ENCODE data around the gene MED23.
"Not testable (repeated sequence)": the region's sequence is repeated elsewhere in the genome, so short reads cannot be mapped to it uniquely, and the experiment has no call there.

Gene MED23

GRCh38 chr6:131574133-131574532 lies 53.9 kb downstream of the MED23 start:
- DNase-seq, result no peak

GRCh38 chr6:131572686-131573415 lies 55.2 kb downstream of the MED23 start, which contains the start of gene ARG1:
Gene ARG1 (plus strand): TSS chr6:131573226. CDS start chr6:131573283, 57 bp downstream.
- no peak for DNase-seq

DNA sequence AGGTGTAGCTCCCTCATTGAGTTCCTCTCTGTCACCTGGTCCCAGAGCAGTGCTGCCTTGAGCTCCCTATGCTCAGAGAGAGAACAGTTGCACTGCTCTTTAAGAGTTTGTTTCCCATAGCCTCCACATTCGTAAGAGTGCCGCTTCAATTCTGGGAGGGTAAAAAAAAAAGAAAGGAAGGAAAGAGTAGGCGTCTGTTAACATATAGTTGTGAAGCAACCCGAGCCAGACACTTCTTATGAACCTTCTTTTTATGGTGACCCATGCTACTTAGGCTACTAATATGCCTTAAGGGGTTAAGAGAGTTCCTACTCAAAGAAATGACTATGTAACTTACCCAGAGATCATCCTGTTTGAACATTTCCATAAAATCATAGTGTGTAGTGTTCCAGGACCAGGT lies 59.3 kb downstream of the MED23 start:
- no peak for DNase-seq

DNA sequence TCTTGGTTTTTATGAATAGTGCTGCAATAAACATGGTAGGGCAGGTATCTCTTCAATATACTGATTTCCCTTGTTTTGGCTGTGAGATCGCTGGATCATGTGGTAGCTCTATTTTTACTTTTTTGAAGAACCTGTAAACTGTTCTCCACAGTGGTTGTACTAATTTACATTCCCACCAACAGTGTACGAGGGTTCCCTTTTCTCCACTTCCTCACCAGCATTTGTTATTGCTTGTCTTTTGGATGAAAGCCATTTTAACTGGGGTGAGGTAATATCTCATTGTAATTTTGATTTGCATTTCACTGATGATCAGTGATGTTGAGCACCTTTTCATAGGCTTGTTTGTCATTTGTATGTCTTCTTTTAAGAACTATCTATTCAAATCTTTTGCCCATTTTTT lies 63.0 kb downstream of the MED23 start:
- no peak for DNase-seq

DNA sequence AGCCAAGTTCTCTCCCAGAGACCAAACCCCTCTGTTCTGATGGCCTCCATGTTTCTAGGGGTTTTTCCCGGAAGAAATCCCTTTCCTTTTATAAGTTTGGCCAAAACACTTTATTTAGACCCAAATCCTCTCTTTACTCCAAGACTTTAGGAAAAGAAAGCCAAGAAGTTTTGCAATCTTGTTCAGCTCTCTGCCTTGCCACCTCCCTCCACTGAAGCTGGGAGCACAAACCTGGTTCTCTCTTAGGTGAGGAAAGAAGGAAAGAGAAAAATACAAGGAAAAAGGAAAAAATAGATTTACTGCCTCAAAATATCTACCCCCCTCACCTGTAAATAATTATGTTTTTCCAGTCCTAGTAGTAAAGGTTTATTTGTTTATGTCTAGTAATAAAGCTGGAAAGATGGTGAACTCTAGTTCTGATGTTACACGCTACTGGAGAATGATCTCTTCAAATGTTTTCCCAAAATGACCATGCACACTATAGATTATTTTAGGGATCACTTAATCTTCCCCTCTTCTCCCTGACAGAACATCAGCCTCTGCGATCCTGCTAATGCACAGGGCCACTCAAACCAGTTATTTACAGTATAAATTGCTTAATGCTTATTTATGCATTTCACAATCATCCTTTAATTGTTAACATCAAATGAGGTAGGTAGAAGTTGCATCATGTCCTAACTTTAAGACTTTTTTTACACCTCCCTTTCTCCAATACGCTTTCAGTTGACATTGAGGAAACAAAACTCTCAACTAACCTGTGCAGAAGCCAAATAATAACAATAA lies 65.9 kb downstream of the MED23 start:
- no peak for DNase-seq

DNA sequence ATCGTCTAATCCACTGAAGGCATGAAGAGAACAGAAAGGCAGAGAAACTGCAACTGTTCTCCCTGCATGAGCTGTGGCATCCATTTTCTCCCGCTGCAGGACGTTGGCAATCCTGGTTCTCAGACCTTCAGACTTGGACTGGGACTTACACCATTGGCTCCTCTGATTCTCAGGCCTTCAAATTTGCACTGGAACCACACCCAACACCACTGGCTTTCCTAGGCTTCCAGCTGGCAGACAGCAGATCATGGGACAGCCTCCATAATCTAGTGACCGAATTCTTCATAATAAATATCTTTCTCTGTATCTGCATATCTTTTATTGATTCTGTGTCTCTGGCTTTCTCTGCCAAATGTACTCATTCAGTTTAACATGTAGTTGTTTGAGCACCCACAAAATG lies 69.1 kb downstream of the MED23 start:
- no peak for DNase-seq

GRCh38 chr6:131555992-131556391 lies 72.0 kb downstream of the MED23 start:
- DNase-seq, result no peak

DNA sequence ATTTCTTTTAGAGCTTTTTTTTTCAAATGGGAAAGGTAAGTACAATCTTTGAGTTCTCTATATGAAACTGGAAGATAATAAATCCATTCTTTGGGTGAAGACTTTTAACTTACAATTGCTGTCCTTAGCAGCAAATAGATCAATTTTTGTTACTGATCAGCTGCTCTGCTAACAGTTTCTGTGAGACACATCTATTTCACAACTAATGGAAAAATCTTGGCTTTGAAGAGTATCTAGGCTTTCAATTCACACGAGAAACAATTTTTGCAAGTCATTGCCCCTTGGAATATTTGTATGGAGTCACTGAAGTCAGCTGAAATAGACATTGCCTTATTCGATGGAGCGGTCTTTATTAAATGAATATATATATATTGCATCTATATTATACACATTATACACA lies 75.5 kb downstream of the MED23 start:
- no peak for DNase-seq

- no peak for DNase-seq
Observed at GRCh38 chr6:131551902-131552301, 76.1 kb downstream of the MED23 start.

DNA sequence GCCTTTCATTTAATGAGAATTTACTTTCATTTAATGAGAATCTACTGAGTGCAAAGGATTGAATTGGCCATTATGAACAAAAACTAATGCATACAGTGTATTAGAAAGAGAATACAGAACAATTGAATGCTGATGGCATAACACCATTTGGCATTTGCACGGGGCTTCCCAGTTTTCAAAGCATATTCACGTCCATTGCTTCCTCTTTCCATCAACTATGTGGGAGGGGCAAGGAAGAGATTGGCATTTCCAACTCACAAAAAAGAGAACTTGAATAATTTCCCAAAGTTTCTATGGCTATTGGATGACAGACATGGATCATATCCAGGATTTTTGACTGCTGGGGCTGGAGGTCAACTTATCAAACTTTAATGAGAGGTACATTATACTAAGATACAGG lies 78.2 kb downstream of the MED23 start:
- DNase-seq, result no peak

DNA sequence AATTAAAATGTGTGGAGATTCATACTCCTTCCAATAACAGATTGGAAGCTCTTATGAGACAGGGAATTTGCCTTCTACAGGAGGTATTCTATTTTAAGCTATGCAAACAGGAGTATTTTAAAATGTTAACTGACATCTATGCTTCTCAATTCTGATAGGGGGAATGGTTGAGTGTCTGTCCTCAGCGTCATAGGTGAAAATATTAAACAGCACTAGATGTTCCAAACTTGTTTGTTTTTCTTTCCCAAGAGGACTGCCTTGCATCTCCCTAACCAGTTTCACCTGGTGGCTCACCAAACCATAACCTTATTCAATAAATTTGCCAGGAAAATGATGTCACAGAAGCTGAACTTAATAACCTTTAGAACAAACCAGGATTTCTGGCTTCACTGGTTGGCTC lies 79.6 kb downstream of the MED23 start:
- no peak for DNase-seq

GRCh38 chr6:131547488-131547887 lies 80.6 kb downstream of the MED23 start:
- no peak for DNase-seq

- no peak for DNase-seq
Observed at GRCh38 chr6:131545317-131545716, 82.7 kb downstream of the MED23 start.

- not testable (repeated sequence) for DNase-seq
Observed at GRCh38 chr6:131538615-131539014, 89.4 kb downstream of the MED23 start.

- DNase-seq, result no peak
Observed at GRCh38 chr6:131532580-131533039, 95.4 kb downstream of the MED23 start.

GRCh38 chr6:131531681-131532080 lies 96.4 kb downstream of the MED23 start:
- DNase-seq, result not testable (repeated sequence)

DNA sequence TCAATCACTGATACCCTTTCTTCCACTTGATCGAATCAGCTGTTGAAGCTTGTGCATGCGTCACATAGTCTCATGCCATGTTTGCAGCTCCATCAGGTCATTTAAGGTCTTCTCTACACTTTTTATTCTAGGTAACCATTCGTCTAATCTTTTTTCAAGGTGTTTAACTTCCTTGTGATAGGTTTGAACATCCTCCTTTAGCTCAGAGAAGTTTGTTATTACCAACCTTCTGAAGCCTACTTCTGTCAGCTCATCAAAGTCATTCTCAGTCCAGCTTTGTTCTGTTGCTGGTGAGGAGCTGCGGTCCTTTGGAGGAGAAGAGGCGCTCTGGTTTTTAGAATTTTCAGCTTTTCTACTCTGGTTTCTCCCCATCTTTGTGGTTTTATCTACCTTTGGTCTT lies 97.1 kb downstream of the MED23 start:
- DNase-seq, result not testable (repeated sequence)

- DNase-seq, result no peak
Observed at GRCh38 chr6:131524695-131525336, 103.2 kb downstream of the MED23 start.

DNA sequence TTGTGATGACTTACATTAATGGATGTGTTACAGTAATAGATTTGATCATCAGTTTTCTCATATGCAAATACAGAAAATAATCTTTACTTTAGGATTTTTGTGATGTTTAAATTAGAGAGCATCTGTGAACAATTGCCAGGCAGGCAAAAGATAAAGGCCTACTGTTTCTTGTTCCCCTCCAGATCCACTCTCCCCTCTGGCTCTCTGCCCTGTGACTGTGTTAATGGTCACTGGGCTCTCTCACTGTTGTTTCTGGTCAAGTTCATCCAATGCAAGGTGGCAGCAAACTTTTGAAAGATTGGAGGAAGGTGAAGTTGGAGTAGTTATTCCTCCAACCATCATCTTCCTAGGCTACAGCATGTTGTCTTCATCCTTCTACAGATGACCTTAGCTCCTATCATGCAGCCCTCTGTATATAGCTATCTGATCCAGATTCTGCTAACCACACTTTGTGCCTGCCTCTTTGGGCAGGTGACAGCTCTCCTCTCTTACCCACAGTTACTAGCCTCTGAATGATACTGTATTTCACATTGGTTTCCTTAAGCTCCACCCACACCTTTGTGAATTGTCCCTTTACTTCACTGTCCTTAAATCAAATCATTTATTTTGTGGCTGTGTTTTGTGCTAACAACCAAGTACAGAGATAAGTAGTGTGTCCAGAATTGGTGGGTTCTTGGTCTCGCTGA lies 103.9 kb downstream of the MED23 start:
- DNase-seq, result no peak
